ENCODE measurements around the gene ADAMTS15.
A peak's percentile ranks its signal among the peaks of the same experiment; 100 is the strongest.

The ADAMTS15 gene

GRCh38 chr11:130464291-130464812, 15.9 kb downstream of the ADAMTS15 start:
- DNase-seq, result no peak

DNA sequence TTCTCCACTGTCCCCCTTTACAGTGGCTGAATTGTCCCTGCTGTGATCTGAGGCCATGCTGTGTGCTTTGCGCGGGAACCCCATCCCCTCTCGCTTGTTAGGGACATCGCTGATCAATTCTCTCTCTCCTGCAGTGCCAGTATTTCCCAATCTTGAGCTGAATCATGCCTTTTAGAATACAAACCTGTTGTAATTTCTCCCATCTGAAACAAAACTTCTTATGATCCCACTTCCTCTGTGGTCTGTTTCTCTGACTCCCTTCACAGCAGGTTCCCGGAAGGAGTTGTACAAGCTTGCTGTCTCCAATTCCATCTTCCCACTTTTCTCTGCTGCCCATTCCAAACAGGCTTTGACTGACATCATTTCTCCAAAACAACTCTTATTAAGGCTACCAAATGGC, 16.8 kb downstream of the ADAMTS15 start:
- DNase-seq, result peak; percentile 7

GRCh38 chr11:130467116-130467900, 18.9 kb downstream of the ADAMTS15 start:
- no peak for DNase-seq

DNA sequence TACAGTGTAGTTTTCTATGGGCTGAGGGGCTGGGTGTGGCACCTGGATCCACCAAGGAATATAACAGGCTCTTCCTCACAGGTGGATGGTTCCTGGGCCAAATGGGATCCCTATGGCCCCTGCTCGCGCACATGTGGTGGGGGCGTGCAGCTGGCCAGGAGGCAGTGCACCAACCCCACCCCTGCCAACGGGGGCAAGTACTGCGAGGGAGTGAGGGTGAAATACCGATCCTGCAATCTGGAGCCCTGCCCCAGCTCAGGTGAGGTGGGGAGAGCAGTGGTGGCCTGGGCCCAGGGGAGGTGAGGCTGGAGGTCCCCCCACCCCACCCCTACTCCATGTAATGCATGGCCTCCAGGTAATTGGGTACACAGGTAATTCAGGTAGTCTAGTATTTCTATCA, 20.7 kb downstream of the ADAMTS15 start:
- DNase-seq, result no peak

DNA sequence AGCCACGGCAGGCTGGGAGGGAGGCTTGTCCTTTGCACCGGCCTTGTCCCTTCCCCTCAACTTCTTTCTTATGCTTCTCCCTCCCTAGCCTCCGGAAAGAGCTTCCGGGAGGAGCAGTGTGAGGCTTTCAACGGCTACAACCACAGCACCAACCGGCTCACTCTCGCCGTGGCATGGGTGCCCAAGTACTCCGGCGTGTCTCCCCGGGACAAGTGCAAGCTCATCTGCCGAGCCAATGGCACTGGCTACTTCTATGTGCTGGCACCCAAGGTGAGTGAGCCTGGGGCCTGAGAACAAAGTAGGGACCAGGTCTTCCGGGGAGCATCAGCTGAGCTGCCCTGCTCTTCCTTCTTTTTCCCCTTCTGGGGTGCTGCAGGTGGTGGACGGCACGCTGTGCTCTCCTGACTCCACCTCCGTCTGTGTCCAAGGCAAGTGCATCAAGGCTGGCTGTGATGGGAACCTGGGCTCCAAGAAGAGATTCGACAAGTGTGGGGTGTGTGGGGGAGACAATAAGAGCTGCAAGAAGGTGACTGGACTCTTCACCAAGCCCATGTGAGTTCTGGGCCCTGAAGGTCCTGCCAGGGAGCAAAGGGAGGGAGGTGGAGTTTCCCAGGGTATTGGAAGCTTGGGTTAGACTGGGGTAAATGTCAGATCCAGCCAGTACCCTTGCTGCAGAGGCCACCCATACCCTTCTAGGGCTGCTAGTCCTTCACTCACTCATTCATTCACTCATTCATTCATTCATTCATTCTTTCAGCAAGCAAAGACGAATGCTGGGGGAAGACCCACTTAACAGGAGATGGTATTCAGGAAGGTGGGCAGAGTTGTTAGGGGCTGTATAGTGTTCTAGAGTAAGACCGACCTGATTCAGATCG, 22.6 kb downstream of the ADAMTS15 start:
- DNase-seq, result no peak

DNA sequence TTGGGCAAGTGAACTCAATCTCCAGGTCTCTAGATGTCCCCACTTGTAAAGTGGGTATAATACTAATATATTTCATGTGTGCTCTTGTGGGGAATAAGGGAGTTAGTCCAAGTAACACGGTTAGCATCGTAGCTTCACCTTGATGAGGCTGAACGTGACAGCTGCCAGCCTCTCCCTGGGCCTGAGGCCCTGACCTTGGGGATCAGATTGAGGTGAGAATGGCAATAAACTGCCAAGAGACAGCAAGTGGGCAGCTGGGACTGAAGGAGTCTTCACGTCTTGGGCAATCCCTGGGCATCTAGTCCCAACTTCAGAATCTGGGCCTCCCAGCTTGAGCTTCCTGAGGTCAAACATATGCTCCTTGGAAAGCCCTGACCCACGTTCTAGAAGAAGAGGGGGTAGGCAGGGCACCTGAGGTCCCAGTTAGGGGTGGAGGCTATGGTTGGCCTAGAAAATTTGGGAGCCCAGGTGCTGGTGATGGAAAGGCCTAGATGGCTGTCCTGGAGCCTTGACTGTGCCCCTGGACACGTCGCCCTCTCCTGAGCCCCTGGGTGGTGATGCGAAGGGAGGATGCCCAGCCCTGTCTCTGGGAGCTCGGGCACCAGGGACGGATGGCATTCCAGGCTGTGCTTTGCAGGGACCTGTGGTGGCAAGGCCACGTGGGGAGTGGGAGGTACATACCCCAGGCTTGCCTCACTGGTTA, 23.4 kb downstream of the ADAMTS15 start:
- no peak for DNase-seq

DNA sequence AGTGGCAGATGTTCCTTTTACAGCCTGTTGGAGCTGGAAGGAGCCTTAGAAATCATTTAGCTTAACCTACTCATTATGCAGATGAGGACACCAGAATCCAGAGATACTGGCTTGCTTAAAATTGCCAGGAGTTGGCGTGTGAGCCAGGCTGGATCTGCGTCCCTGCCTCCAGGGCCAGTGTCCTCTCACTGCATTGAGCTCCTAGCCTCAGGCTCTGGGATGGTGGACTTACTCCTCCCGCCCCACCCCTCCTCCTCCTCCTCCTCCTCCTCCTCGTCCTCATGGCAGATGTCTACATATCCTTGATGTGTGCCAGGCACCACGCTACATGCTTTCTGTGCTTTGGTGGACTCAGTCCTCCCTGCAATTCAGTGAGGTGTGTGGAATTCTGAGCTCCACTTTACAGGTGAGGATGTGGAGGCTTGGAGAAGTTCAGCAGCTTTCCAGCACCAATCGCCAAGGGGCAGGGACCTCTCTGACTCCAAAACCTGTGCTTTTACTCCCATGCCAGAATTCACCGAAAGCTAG, 24.1 kb downstream of the ADAMTS15 start:
- DNase-seq, result no peak

DNA sequence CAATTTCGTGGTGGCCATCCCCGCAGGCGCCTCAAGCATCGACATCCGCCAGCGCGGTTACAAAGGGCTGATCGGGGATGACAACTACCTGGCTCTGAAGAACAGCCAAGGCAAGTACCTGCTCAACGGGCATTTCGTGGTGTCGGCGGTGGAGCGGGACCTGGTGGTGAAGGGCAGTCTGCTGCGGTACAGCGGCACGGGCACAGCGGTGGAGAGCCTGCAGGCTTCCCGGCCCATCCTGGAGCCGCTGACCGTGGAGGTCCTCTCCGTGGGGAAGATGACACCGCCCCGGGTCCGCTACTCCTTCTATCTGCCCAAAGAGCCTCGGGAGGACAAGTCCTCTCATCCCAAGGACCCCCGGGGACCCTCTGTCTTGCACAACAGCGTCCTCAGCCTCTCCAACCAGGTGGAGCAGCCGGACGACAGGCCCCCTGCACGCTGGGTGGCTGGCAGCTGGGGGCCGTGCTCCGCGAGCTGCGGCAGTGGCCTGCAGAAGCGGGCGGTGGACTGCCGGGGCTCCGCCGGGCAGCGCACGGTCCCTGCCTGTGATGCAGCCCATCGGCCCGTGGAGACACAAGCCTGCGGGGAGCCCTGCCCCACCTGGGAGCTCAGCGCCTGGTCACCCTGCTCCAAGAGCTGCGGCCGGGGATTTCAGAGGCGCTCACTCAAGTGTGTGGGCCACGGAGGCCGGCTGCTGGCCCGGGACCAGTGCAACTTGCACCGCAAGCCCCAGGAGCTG, 24.8 kb downstream of the ADAMTS15 start:
- DNase-seq, result no peak

- no peak for DNase-seq
Measured at GRCh38 chr11:130473795-130474377, 25.4 kb downstream of the ADAMTS15 start.

DNA sequence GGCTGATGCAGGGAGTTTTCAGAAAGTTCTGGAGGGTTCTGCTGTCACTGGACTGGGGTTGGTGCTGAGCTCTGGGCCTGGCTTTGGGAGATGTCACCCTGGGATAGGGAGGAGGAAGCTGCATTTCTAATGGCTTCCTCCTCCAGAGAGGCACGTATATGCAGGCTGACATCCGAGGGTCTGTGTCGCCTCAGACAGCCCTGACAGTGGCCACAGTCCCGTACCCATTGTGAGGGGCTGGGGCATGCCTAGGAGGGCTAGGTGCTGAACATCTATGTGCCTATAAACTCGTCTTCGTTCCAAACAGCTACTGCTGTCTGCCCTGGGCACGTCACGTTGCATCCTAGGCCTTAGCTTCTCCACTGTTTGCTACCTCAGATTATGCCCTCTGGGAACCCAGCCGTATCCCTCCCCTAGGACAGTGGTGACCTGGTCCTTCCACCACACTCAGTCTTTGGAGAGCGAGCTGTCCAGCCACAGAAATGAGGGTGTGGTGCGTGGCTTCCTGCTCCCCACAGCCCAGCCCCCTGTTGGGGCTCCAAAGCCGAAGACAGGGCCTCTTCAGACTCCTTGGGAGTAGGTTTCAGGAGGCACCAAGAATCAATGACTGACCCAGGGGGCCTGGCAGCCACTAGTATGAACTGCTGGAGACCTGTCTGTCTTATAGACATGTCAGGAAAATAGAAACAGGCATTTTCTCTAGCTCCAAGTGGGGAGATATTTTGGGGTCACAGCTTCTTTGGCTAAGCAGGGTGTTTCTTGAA, 26.4 kb downstream of the ADAMTS15 start:
- no peak for DNase-seq

DNA sequence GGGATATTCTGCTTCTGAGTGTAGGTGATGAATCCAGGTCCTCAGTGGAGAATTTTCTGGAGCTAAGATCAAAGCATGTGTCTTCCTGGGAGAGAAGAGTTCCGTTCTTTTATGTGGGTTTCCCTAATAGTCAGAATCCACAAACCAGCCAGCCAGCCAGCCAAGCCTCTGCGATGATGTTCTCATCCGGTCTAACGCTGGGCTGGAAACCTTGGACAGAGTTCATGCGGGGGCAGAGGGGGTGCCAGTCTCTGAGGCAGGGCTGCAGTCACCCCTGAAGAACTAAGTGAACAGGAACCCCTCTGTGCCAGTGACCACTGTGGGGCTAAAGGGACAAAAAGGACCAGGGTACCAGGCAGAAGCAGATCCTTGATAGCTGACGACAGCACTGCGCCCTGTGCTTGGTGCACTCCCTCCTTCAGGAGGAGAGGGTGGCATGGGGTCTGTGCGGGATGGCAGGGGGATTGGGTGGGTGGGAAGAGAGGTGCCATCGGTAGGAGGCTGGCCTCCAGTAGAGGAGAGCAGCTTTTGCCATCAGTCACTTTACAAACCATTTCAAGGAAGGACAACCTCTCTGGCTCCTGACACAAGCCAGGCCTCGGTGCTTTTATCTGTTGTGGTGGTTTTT, 27.1 kb downstream of the ADAMTS15 start:
- DNase-seq, result no peak

- DNase-seq, result no peak
Measured at GRCh38 chr11:130476200-130476921, 27.9 kb downstream of the ADAMTS15 start.

DNA sequence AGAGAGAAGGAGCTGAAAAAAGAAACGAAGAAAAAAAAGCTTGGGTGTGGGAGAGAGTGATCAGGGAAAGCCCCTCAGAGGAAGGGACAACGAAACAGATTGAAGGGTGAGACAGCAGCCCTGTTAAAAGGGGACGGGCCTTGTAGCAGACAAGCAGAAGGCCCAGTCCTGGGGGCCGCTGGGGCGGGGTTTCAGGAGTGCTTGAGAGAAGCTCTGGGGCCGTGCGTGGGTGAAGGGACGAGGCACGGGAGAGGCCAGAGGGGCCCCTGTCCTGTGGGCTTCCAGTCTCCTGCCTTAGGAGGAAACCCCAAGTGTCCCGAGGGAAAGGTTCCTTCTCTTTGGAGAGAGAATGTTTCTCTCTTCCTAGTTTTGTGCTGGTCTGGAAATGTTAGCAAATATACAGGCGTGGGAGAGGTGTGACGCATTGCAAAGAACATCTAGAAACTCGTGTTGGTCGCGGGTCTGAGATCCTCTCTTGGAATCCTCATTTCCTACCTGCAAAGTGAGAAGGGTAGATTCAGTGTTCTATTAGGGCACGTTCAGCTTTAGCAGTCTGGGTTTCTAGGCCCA, 28.6 kb downstream of the ADAMTS15 start:
- DNase-seq, result no peak

- DNase-seq, result no peak
Measured at GRCh38 chr11:130477586-130478203, 29.2 kb downstream of the ADAMTS15 start.

GRCh38 chr11:130478204-130478701, 29.8 kb downstream of the ADAMTS15 start:
- DNase-seq, result no peak

GRCh38 chr11:130478881-130479280, 30.4 kb downstream of the ADAMTS15 start:
- DNase-seq, result no peak

DNA sequence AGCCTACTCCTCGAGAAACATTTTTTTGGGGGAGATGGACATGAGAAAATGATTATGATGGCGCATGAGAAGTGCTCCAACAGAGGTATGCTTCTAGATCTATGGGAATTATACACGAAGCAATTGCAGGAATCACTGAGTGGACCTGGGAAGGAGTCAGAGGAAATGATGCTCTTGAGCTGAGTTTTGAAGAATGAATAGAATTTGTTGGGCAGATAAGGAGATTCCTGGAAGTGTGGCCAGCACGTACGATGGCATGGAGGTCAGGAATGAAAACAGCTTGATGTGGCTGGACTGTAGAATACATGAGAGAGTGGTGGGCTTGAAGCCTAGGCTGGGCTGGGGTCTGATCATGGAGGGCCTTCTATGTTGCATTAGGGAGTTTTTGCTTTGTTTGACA, 31.7 kb downstream of the ADAMTS15 start:
- no peak for DNase-seq

DNA sequence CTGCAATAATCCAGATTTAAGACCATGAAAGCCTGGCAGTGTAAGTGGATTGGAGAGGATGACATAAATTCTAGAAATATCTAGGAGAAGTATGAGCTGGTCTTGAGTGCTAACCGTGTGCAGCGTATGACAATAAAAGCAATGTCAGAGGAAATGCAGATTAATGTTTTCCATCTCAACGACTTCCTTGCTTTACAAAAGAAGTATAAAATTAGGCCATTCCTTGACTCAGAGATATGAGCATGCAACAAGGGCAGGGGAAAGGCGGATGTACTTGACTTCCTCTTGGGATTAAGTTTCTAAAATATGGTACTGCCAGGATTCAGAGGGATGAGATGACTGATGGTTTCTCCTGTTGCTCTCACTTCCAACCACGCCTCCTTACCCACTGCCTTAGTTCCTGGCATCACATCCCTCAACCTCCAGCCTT, 32.3 kb downstream of the ADAMTS15 start:
- no peak for DNase-seq

GRCh38 chr11:130483124-130483523, 34.7 kb downstream of the ADAMTS15 start:
- no peak for DNase-seq

All from inflammatory macrophage treated with lipopolysaccharide for 4 hours (primary cell).